ENCODE measurements around the gene UGT2B17.

- TF ChIP-seq CTCF (IDR thresholded peaks at IDR 0.05) (no peak), POLR2A (IDR thresholded peaks at IDR 0.05) (no peak)
Observed at GRCh38 chr4:68499021-68499420, 77.1 kb downstream of the UGT2B17 start.
